Neural cell (in vitro differentiated cells): Measurements from ENCODE around the gene TRPC4AP. TPM values are rescaled to one million over a fixed set of nuclear protein-coding genes. Genes with fewer than 3 reads are reported as not detected.

Experiments
- H2AFZ ChIP-seq: fragments of 200-600, 300-800 bp; sonication (generic), shearing (Covaris generic); 2 replicates; pipeline ENCODE4 v1.6.0; 2014; ENCODE audit warnings: low read depth, mild to moderate bottlenecking, antibody characterized with exemption, low read length, moderate library complexity
- H3F3A ChIP-seq: fragments of 200-600 bp; shearing (Covaris generic); 2 replicates; pipeline ENCODE4 v1.6.1; 2016; ENCODE audit warnings: mild to moderate bottlenecking, moderate library complexity, mixed read lengths, antibody characterized with exemption, low read length; ENCODE audit not compliant: insufficient read depth, poor library complexity, severe bottlenecking
- H3K27ac ChIP-seq: fragments of 200-600, 300-800 bp; sonication (generic), shearing (Covaris generic); 2 replicates; pipeline ENCODE4 v1.5.1; 2014; ENCODE audit warnings: mild to moderate bottlenecking, low read length, moderate library complexity
- H3K27me3 ChIP-seq: fragments of 300-800, 200-600 bp; sonication (generic), shearing (Covaris generic); 2 replicates; pipeline ENCODE4 v1.6.0; 2014; ENCODE audit warnings: mild to moderate bottlenecking, low read depth, low read length, moderate library complexity; ENCODE audit not compliant: insufficient read depth
- H3K36me3 ChIP-seq: fragments of 300-800, 200-600 bp; sonication (generic), shearing (Covaris generic); 2 replicates; pipeline ENCODE4 v1.5.1; 2014; ENCODE audit warnings: mild to moderate bottlenecking, antibody characterized with exemption, low read length, moderate library complexity; ENCODE audit not compliant: insufficient read depth
- H3K4me2 ChIP-seq: fragments of 300-800, 200-600 bp; sonication (generic), shearing (Covaris generic); 2 replicates; pipeline ENCODE4 v1.6.0; 2014; ENCODE audit warnings: mild to moderate bottlenecking, low read length
- H3K4me3 ChIP-seq: fragments of 300-800, 200-600 bp; sonication (generic), shearing (Covaris generic); 2 replicates; pipeline ENCODE4 v1.5.1; 2014; ENCODE audit warnings: mild to moderate bottlenecking, low read length, moderate library complexity
- H3K79me2 ChIP-seq: fragments of 200-600 bp; shearing (Covaris generic); replicated peaks from 2 replicates; pipeline ENCODE4 v1.6.0; 2014; ENCODE audit warnings: mild to moderate bottlenecking, low read length, moderate library complexity; ENCODE audit not compliant: insufficient read depth
- H3K9ac ChIP-seq: fragments of 300-800, 200-600 bp; sonication (generic), shearing (Covaris generic); 2 replicates; pipeline ENCODE4 v1.6.1; 2016; ENCODE audit warnings: mild to moderate bottlenecking, low read length, mixed read lengths
- H3K9me2 ChIP-seq: fragments of 200-600 bp; shearing (Covaris generic); 2 replicates; pipeline ENCODE4 v1.6.1; 2016; ENCODE audit warnings: mild to moderate bottlenecking, low read length, mixed read lengths; ENCODE audit not compliant: insufficient read depth
- H3K9me3 ChIP-seq: fragments of 200-600, 300-800 bp; sonication (generic), shearing (Covaris generic); 2 replicates; pipeline ENCODE4 v1.6.1; 2016; ENCODE audit warnings: mild to moderate bottlenecking, mixed run types, low read length, moderate library complexity, mixed read lengths
- H4K20me1 ChIP-seq: fragments of 200-600 bp; shearing (Covaris generic); 2 replicates; pipeline ENCODE4 v1.6.1; 2016; ENCODE audit warnings: mild to moderate bottlenecking, mixed run types; ENCODE audit not compliant: insufficient read depth
- CTCF ChIP-seq: fragments of 450-650 bp; IDR thresholded peaks from 2 replicates; pipeline ENCODE4 v1.5.1; 2014; ENCODE audit warnings: antibody characterized with exemption, mild to moderate bottlenecking, moderate library complexity; ENCODE audit not compliant: poor library complexity, severe bottlenecking
- EP300 ChIP-seq: fragments of 450-650 bp; conservative IDR thresholded peaks from 2 replicates; pipeline ENCODE4 v1.6.1; 2014; ENCODE audit warnings: antibody characterized with exemption, mild to moderate bottlenecking, moderate library complexity; ENCODE audit not compliant: poor library complexity, severe bottlenecking
- EZH2 ChIP-seq: fragments of 200-600, 300-800 bp; shearing (Covaris generic), sonication (generic); IDR thresholded peaks from 2 replicates; pipeline ENCODE4 v1.6.1; 2014; ENCODE audit warnings: antibody characterized with exemption, low read length, borderline replicate concordance, mild to moderate bottlenecking; ENCODE audit not compliant: insufficient read depth, poor library complexity, severe bottlenecking
- MXI1 ChIP-seq: fragments of 450-650 bp; conservative IDR thresholded peaks from 2 replicates; pipeline ENCODE4 v1.6.1; 2014; ENCODE audit warnings: antibody characterized with exemption, mild to moderate bottlenecking; ENCODE audit not compliant: poor library complexity, severe bottlenecking
- POLR2AphosphoS5 ChIP-seq: IDR thresholded peaks from 2 replicates; pipeline ENCODE4 v1.6.1; 2012
- RAD21 ChIP-seq: fragments of 450-650 bp; conservative IDR thresholded peaks from 2 replicates; pipeline ENCODE4 v1.6.1; 2014; ENCODE audit warnings: antibody characterized with exemption, mild to moderate bottlenecking, moderate library complexity
- REST ChIP-seq: IDR thresholded peaks from 2 replicates; pipeline ENCODE4 v1.6.1; 2012; ENCODE audit warnings: borderline replicate concordance
- SMC3 ChIP-seq: fragments of 450-650 bp; conservative IDR thresholded peaks from 2 replicates; pipeline ENCODE4 v1.6.1; 2014; ENCODE audit warnings: antibody characterized with exemption, mild to moderate bottlenecking, moderate library complexity; ENCODE audit not compliant: poor library complexity
- TAF1 ChIP-seq: IDR thresholded peaks from 2 replicates; pipeline ENCODE4 v1.6.1; 2012; ENCODE audit warnings: low read depth
- polyA plus RNA-seq: library from polyadenylated mRNA; depleted of rRNA; stranded (reverse); fragments of >200 nt; gene quantifications from 2 replicates; pipeline ENCODE4 v1.2.3, GENCODE V29; 2014

The TRPC4AP gene
- polyA plus RNA-seq, 1 donor from 2014 or later = 85.9 TPM

- Histone ChIP-seq H3K79me2 (no peaks in the 10 kb centered on the region), H3F3A (no peaks in the 10 kb centered on the region), H3K4me2 (no peak overlapping the region), H3K9me2 (no peaks in the 10 kb centered on the region), H3K36me3 (no peaks in the 10 kb centered on the region), H3K4me3 (no peak overlapping the region), H4K20me1 (no peaks in the 10 kb centered on the region), H3K27ac (no peak overlapping the region), H3K9ac (no peak overlapping the region), H3K9me3 (no peaks in the 10 kb centered on the region), H3K27me3 (no peaks in the 10 kb centered on the region), H2AFZ (no peak overlapping the region)
- TF ChIP-seq MXI1 (no peak), SMC3 (no peak), EP300 (no peak), EZH2 (no peak), REST (no peak), POLR2AphosphoS5 (no peak), TAF1 (no peak), CTCF (no peak), RAD21 (no peak)
Observed at GRCh38 chr20:35101620-35102019, 9.0 kb upstream of the TRPC4AP start.

GRCh38 chr20:35093267-35093884 is 769 bp upstream of the TRPC4AP start:
- Histone ChIP-seq H4K20me1 (no peaks in the 10 kb centered on the region), H2AFZ (peak overlapping the region; percentile 80), H3K36me3 (no peaks in the 10 kb centered on the region), H3F3A (no peaks in the 10 kb centered on the region), H3K9me2 (no peaks in the 10 kb centered on the region), H3K4me3 (peak overlapping the region; percentile 97), H3K9ac (peak overlapping the region; percentile 96), H3K79me2 (peaks cover 40% of the 10 kb centered on the region), H3K27ac (no peak overlapping the region), H3K27me3 (no peaks in the 10 kb centered on the region), H3K4me2 (no peak overlapping the region), H3K9me3 (no peaks in the 10 kb centered on the region)
- TF ChIP-seq EP300 (no peak), TAF1 (no peak), SMC3 (no peak), EZH2 (no peak), MXI1 (no peak), POLR2AphosphoS5 (no peak), REST (no peak), RAD21 (no peak)
